ENCODE data around the gene GLYR1.

Gene GLYR1

GRCh38 chr16:4847774-4848587, 893 bp upstream of the GLYR1 start:
- DNase-seq (ENCODE audit: low spot score) = peak; percentile 59

DNA sequence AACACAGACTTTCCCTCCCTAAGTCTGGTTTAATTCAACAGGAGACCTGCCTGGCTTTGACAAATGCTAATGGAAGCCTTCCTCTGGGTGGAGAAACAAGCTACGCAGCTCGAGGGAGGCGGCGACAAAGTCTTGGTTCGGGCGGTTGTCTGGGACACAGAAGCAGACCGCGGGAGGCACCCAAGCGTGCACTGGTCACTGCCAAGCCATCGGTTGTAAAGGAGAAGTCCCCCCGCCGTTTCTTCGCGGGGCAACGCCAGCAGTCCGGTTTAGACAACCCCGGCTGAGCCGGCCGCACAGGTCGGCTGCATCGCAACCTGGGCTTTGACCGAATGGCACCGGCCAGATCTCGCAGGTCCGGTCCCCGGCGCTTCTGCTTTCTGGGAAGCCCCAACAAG, 586 bp downstream of the GLYR1 start:
- peak; percentile 62 for DNase-seq (ENCODE audit: low spot score)

DNA sequence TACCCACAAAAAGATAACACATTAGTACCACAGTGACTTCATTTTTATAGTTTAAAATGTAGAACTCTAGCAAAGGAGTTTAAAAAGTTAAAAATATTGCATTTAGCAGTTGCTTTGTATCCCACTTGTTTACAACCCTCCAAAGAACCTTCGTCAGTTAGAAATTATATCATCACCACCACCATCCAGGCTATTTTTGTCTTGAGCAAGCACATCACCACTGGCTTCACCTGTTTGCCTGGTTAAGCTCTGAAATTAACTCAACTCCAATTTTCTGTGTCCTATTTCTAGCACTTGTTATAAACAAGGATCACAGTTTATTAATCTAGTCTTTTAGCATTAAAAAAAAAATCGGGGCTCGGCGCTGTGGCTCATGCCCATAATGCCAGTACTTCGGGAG, 6.1 kb downstream of the GLYR1 start:
- DNase-seq (ENCODE audit: low spot score) = no peak

DNA sequence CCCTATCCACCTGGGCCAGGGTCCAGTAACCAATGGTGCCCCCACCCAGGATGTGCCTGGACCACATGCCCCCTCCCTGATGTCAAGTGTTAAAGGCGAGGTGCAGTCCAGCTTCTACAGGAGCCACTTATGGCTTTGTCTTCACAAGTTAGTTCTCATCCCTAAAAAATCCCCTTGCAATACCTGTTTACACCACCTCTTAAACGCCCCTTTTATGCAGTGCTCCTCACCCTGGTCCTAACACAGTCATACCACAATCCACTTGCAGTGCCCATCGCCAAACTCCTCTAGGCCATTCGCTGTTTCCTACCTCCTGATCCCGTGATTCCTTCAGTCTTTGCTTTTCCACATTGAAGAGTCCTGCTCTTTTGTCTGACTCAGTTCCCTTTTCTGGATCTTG, 7.1 kb downstream of the GLYR1 start:
- DNase-seq (ENCODE audit: low spot score) = no peak

DNA sequence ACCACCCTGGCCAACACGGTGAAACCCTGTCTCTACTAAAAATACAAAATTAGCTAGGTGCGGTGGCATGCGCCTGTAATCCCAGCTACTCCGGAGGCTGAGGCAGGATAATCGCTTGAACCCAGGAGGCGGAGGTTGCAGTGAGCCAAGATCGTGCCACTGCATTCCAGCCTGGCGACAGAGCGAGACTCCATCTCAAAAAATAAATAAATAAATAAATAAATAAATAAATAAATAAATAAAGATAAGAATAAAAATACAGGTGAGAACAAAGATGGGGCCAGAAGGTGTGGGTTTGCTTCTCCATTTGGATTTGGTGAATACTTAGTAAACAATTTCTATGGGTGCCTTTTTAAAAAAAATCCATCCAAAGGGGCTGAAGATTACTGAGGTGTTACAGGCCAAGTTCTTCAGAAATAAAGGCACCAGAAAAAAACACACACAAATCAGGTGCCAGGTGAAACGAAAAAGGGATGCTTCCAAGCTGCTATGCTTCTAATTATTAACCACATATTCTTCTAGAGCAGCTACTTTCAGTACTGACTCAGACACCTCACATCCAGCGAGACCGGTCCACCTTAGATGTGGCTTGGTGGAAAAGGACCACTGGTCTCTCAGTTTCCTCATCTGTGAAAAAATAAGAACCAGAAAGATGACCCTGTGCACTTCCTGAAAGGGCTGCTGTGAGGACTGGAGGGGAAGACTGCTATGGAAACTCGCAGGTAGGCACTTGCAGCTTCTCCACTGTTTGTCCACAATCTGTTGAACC, 9.2 kb downstream of the GLYR1 start:
- DNase-seq (ENCODE audit: low spot score) = no peak

DNA sequence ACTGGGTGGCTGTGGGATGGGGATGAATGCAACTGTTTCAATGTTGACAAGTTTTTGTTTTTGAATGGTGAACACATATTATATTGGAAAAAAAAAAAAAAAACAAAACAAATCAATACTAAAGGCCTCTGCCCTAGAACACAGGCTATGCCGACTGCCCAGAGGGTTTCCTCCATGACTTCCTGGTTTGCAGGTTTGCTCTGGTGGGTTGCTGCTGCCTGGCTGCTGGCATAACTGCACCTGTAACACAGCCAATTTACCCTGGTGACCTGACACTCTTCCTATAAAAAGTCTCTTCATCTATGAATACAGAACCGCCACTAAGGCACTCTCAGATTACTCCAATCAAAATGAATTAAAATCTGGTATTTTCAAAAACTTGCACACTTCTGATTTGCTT, 10.4 kb downstream of the GLYR1 start:
- no peak for DNase-seq (ENCODE audit: low spot score)

- DNase-seq (ENCODE audit: low spot score) = no peak
These were observed 13.5 kb downstream of the GLYR1 start for GRCh38 chr16:4833584-4833983.

DNA sequence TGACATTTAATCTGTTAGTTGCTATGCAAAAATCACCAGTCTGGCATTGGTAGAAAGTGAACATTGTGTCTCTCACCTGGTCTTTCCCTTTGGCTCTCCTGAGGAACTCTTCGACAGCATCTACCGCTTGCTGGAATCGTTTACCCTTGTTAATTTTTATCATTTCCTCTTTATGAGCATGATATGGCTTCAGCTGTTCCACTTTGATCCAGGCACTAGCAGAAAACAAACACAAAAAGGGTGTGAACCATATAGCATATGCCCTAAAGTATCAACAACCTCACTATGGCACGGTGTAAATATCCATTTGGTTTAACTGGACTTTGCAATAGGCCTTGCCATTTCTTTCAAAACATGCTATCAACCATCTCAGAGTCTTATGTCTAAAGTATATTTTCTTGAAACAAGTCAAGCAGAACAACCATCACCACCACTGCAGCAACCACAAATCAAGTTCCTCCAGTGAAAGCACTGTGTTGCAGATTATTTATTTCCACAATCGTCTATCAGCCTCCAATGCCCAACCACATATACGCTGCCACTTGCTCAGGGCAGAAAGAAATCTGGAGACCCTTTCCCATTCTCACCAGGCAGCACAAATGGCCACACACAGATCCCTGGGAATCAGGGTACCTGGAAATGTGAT, 14.3 kb downstream of the GLYR1 start:
- no peak for DNase-seq (ENCODE audit: low spot score)

DNA sequence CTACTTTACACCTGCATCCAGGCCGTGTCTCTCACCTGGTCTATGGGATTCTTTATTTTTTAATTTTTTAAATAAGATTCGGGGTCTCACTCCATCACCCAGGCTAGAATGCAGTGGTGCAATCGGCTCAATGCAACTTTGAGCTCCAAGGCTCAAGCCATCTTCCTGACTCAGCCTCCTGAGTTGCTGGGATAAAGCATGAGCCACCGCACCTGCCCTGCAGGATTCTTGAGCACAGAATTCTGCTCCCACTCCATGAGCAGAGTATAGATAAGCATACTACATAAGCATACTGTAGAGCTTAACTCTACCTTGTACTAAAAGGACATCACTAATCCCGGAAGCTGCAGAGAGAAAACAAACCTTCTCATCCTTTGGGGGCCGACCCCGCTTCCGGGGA, 15.5 kb downstream of the GLYR1 start:
- no peak for DNase-seq (ENCODE audit: low spot score)

GRCh38 chr16:4830408-4830807, 16.7 kb downstream of the GLYR1 start:
- DNase-seq (ENCODE audit: low spot score) = no peak

DNA sequence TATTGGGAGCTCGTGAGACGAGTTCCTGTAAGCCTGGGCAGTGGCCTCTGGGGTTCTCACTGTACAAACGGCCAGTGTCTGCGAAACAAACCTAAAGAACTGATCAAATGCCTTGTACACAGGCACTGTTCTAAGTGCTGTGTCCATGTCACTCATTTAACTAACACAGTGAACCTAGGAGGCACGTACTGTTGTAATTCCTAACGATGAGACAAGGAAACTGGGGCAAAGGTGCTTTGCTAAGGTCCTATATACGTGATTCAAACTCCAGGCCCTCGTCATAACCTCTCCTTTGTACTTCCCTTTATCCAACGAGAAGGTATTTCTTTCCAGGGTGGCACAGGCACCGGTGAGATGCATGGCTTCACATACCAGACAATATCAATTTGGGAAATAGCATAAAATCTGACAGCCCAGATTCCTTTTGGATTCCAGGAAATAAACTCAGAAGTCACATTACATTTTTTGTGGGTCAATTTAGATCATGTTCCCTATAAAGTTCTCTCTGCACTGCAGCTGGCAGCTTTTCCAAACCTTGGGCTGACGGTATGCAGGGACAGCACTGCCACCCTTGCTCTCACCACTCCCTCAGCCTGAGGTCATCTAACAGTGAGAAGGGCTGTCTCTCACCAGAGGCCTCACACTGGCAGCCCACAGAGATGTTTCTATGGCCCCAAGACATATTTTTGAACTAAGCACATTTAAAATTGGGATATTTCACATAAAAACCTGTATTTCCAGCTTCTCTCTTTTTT, 18.3 kb downstream of the GLYR1 start:
- no peak for DNase-seq (ENCODE audit: low spot score)

DNA sequence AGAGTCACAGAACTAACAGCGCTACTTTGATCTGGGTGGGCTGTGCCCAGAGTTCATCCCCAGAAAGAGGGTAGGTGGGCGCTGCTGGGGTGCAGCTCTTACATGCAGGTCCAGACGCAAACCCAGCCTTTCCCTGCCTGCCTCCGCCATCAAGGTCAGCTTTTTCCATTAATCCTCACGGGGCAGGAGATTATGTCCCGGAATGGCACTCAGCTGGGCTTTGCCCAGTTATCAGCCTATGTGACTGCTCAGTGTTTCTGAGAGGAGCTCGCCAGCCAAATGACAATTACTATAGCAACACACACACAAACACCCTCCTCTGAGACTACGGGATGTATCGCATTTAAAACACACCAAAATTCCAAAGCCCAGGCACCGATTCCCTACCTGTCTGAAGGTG, 20.1 kb downstream of the GLYR1 start:
- no peak for DNase-seq (ENCODE audit: low spot score)

DNA sequence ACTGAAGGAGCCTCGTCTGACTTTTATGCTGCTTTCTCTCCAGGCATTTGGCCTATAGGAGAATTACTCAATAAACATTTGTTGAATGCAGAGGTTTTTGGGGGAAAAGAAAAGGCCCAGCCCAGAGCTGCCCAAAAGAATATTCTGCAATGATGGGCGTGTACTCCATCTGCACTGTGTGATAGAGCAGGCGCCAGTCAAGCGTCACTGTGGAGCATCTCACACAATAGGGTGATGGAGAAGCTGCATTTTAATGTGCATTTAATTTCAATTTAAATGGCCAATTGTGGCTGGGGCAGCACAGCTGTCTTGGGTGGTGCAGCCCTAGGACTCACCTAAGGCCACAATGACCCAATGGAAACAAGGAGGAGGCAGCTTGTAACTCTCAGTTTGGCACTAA, 20.6 kb downstream of the GLYR1 start:
- no peak for DNase-seq (ENCODE audit: low spot score)

GRCh38 chr16:4825196-4825595, 21.9 kb downstream of the GLYR1 start:
- DNase-seq (ENCODE audit: low spot score) = no peak

GRCh38 chr16:4820652-4821051, 26.4 kb downstream of the GLYR1 start:
- DNase-seq (ENCODE audit: low spot score) = no peak

DNA sequence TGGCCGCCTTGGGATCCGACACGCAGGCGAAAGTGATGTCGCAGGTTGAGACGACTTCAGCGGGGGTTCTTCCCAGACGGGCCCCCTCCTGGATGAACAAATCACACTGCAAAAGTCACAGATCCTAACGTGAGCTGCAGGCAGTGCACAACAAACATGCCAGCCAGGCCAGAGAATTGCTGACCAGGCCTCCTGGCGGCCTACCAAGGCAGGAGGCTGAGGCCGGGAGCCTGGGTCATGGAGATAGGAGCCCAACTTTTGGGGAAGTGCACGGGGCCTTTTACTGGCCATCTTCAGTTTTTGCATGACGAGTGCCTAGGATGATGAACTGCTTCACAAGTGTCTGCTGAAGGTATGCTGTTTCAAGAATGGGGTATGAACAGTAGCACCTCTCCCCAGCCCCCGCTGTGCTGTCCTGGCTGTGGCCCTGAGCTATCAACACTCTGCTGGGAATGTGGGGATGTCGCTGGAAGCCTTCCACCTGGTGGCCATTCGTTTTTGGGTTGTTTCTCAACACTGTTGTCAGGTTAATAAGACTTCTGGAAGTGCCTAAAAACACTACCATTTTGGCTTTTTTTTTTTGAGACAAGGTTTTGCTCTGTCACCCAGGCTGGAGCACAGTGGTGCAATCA, 32.4 kb downstream of the GLYR1 start:
- no peak for DNase-seq (ENCODE audit: low spot score)

- DNase-seq (ENCODE audit: low spot score) = no peak
These were observed 33.0 kb downstream of the GLYR1 start for GRCh38 chr16:4814046-4814445.

GRCh38 chr16:4813251-4814003, 33.7 kb downstream of the GLYR1 start:
- no peak for DNase-seq (ENCODE audit: low spot score)

DNA sequence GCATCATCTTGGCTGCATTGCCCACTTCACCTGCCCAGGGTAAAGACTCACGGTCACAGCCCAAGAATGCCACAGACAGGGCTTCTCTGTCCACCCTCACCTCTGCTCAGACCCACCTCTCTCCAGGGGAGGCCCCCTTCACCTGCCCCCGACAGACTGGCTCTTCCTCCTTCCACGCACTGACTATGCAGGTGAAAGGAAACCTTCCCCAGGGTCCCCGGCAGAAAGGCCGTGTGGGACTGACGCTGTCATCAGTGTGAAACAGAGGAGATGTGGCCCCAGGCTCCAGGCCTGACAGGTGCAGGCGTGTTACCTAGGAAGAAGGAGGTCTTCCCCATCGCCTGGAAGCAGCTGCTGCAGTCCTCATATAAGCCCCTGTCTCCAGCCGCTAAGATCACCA, 35.3 kb downstream of the GLYR1 start:
- no peak for DNase-seq (ENCODE audit: low spot score)

- no peak for DNase-seq (ENCODE audit: low spot score)
These were observed 35.8 kb downstream of the GLYR1 start for GRCh38 chr16:4811242-4811641.

DNA sequence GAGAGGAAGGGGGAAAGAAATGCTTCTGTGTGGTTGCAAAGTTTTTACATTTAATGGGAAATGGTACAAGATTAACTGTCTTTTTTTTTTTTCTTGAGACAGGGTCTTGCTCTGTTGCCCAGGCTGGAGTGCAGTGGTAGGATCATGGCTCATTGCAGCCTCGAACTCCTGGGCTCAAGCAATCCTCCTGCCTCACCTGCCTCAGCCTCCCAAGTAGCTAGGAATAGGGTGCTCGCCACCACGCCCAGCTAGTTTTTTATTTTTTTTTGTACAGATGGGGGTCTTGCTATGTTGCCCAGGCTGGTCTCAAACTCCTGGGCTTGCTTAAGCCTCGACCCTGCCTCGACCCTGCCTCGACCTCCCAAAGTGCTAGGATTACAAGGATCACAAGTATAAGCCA, 40.8 kb downstream of the GLYR1 start:
- no peak for DNase-seq (ENCODE audit: low spot score)
